Colonic mucosa (tissue), 4 donors: ENCODE results near the gene CALCOCO1. TPM values are rescaled to one million over a fixed set of nuclear protein-coding genes. Genes with fewer than 3 reads are reported as not detected.
A peak's percentile ranks its signal among the peaks of the same experiment; 100 is the strongest.

Experiments
- DNase-seq: peaks from one replicate; pipeline ENCODE4 v3.0.0-alpha.2; 2020
- H3K27ac ChIP-seq: fragments of 200-600 bp; one replicate; pipeline ENCODE4 v1.8.0; 2021
- H3K27me3 ChIP-seq: fragments of 200-600 bp; one replicate; pipeline ENCODE4 v1.8.0; 2021
- H3K36me3 ChIP-seq: fragments of 200-600 bp; one replicate; pipeline ENCODE4 v1.8.0; 2021
- H3K4me1 ChIP-seq: fragments of 200-600 bp; one replicate; pipeline ENCODE4 v1.8.0; 2021; ENCODE audit warnings: mild to moderate bottlenecking
- H3K4me3 ChIP-seq: fragments of 200-600 bp; one replicate; pipeline ENCODE4 v1.8.0; 2021
- H3K9ac ChIP-seq, 2 donors: one replicate each; pipeline ENCODE4 v1.7.0; 2013; ENCODE audit warnings: control low read depth in 2 of 2, low read depth in 2 of 2, low read length in 2 of 2
- H3K9me3 ChIP-seq: fragments of 200-600 bp; one replicate; pipeline ENCODE4 v1.8.0; 2021
- intact Hi-C: fragments of 100-400 bp; cut with DNase I; formaldehyde crosslinking; loops from one replicate; pipeline ENCODE4 v1.14.1; 2022
- total RNA-seq, 2 donors: library from RNA; stranded (reverse); fragmentation: NEBNext Ultra II Directional in 1 of 2; extraction: Animal tissue kit (Norgen Biotek cat#: 25700) in 1 of 2; gene quantifications; one replicate each; pipeline ENCODE4 v1.2.1, GENCODE V29; 2021
- TF ChIP-seq, protein P1 (sequence below): fragments of 200-600 bp; IDR thresholded peaks from one replicate; pipeline ENCODE4 v1.8.0; 2022; ENCODE audit warnings: antibody characterized with exemption, mild to moderate bottlenecking
- donor health status: healthy.
- donor health status: DM: no; HTN: no; CAD: no.
- donor health status: DM: no; HTN: no; CAD: no.

Gene CALCOCO1
- 10 to 100 TPM; 36.0 to 64.5 TPM for total RNA-seq

GRCh38 chr12:53727310-53728041, at the start of gene CALCOCO1:
CALCOCO1 (minus strand) TSS chr12:53727452; CDS start chr12:53725242, 2,210 bp downstream.
- Histone ChIP-seq H3K36me3 (peaks cover 7% of the 10 kb centered on the region), H3K27ac (no peak within 1 kb of the TSS), H3K9me3 (no peaks in the 10 kb centered on the region), H3K9ac (peak within 1 kb of the TSS; percentile 60 to 90), H3K4me1 (peaks cover 11% of the 10 kb centered on the region), H3K27me3 (no peaks in the 10 kb centered on the region), H3K4me3 (peak within 1 kb of the TSS; percentile 61)
- intact Hi-C loops, result no loop called here
- TF ChIP-seq, protein P1, sequence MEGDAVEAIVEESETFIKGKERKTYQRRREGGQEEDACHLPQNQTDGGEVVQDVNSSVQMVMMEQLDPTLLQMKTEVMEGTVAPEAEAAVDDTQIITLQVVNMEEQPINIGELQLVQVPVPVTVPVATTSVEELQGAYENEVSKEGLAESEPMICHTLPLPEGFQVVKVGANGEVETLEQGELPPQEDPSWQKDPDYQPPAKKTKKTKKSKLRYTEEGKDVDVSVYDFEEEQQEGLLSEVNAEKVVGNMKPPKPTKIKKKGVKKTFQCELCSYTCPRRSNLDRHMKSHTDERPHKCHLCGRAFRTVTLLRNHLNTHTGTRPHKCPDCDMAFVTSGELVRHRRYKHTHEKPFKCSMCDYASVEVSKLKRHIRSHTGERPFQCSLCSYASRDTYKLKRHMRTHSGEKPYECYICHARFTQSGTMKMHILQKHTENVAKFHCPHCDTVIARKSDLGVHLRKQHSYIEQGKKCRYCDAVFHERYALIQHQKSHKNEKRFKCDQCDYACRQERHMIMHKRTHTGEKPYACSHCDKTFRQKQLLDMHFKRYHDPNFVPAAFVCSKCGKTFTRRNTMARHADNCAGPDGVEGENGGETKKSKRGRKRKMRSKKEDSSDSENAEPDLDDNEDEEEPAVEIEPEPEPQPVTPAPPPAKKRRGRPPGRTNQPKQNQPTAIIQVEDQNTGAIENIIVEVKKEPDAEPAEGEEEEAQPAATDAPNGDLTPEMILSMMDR, result no peak
- DNase-seq, result peak; percentile 98

DNA sequence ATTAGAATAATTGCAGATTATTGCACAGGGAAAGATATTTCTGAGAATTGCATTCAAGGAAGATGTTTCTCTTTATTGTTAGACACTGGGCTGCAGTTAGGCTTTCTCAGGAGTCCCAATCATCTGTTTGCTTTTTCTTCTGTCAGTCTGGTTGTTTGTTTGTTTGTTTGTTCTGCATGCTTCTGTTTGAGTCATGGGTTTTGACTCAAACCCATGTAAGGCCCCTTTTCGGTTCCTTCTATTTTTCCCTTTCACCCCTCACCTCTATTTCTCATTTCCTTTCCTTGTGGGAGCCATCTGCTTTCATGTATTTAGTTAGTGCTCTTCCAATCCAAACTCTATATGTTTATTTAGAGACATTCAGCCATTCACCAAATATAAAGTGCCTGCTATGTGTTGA, 49.6 kb upstream of the CALCOCO1 start:
- Histone ChIP-seq H3K36me3 (no peaks in the 10 kb centered on the region), H3K9ac (no peak overlapping the region), H3K4me1 (no peaks in the 10 kb centered on the region), H3K4me3 (no peak overlapping the region), H3K27me3 (peaks cover 16% of the 10 kb centered on the region), H3K27ac (no peak overlapping the region), H3K9me3 (no peaks in the 10 kb centered on the region)
- TF ChIP-seq, protein P1, result no peak
- DNase-seq, result no peak
- intact Hi-C loops, result loop anchor here (10.0 kb wide), 1 partner anchor 428 kb away; no protein-coding TSS in a partner anchor

- intact Hi-C loops, result loop anchor here (10.0 kb wide), 1 partner anchor 429 kb away; no protein-coding TSS in a partner anchor
- no peak for DNase-seq
- peaks cover 16% of the 10 kb centered on the region for H3K27me3 ChIP-seq
Measured at GRCh38 chr12:53775478-53776145, 48.4 kb upstream of the CALCOCO1 start.

GRCh38 chr12:53770281-53770680, 43.0 kb upstream of the CALCOCO1 start:
- intact Hi-C loops, result loop anchor here (10.0 kb wide), 1 partner anchor 435 kb away; no protein-coding TSS in a partner anchor
- Histone ChIP-seq H3K4me1 (no peaks in the 10 kb centered on the region), H3K36me3 (no peaks in the 10 kb centered on the region), H3K27me3 (peaks cover 12% of the 10 kb centered on the region), H3K9me3 (no peaks in the 10 kb centered on the region), H3K4me3 (no peak overlapping the region), H3K9ac (no peak overlapping the region), H3K27ac (no peak overlapping the region)
- no peak for DNase-seq
- TF ChIP-seq, protein P1, result no peak

More at GRCh38 chr12:53775478-53776145, 48.4 kb upstream of the CALCOCO1 start:
- TF ChIP-seq, protein P1, result no peak
- Histone ChIP-seq H3K4me1 (no peaks in the 10 kb centered on the region), H3K9me3 (no peaks in the 10 kb centered on the region), H3K27ac (no peak overlapping the region), H3K36me3 (no peaks in the 10 kb centered on the region), H3K4me3 (no peak overlapping the region), H3K9ac (no peak overlapping the region)

GRCh38 chr12:53768976-53769375, 41.7 kb upstream of the CALCOCO1 start:
- no peak for DNase-seq
- Histone ChIP-seq H3K4me3 (no peak overlapping the region), H3K27ac (no peak overlapping the region), H3K9ac (no peak overlapping the region), H3K36me3 (no peaks in the 10 kb centered on the region), H3K4me1 (no peaks in the 10 kb centered on the region), H3K9me3 (no peaks in the 10 kb centered on the region), H3K27me3 (peaks cover 16% of the 10 kb centered on the region)
- intact Hi-C loops, result no loop called here
- TF ChIP-seq, protein P1, result no peak
